H9 (cell line): ENCODE measurements around the gene NRXN3. TPM values are rescaled to one million over a fixed set of nuclear protein-coding genes. Genes with fewer than 3 reads are reported as not detected.

Source experiments
- DNase-seq: peaks from one replicate; pipeline ENCODE4 v3.0.0-alpha.2; 2017
- H2AFZ ChIP-seq: one replicate; pipeline ENCODE4 v1.6.1; 2013; ENCODE audit warnings: mild to moderate bottlenecking, low read length, control low read depth, moderate library complexity
- H2AK5ac ChIP-seq: 2 replicates; pipeline ENCODE4 v1.6.1; 2013; ENCODE audit warnings: low read length, control low read depth, mixed read lengths; ENCODE audit not compliant: insufficient read length
- H2BK120ac ChIP-seq: one replicate; pipeline ENCODE4 v1.6.1; 2013; ENCODE audit warnings: low read depth, mild to moderate bottlenecking, low read length, control low read depth, inconsistent platforms; ENCODE audit not compliant: poor library complexity, severe bottlenecking
- H2BK12ac ChIP-seq: 2 replicates; pipeline ENCODE4 v1.6.1; 2013; ENCODE audit warnings: low read length, control low read depth, mixed read lengths, low read depth; ENCODE audit not compliant: insufficient read length
- H2BK15ac ChIP-seq: 2 replicates; pipeline ENCODE4 v1.6.1; 2013; ENCODE audit warnings: low read depth, low read length, control low read depth
- H2BK20ac ChIP-seq: one replicate; pipeline ENCODE4 v1.6.1; 2013; ENCODE audit warnings: low read depth, mild to moderate bottlenecking, low read length, control low read depth, inconsistent platforms; ENCODE audit not compliant: poor library complexity, severe bottlenecking
- H2BK5ac ChIP-seq: 2 replicates; pipeline ENCODE4 v1.6.1; 2013; ENCODE audit warnings: low read length, control low read depth, mixed read lengths; ENCODE audit not compliant: insufficient read length
- H3K14ac ChIP-seq: 2 replicates; pipeline ENCODE4 v1.6.1; 2013; ENCODE audit warnings: low read length, control low read depth; ENCODE audit not compliant: insufficient read depth
- H3K18ac ChIP-seq: 2 replicates; pipeline ENCODE4 v1.6.1; 2013; ENCODE audit warnings: low read depth, mild to moderate bottlenecking, mixed read lengths, low read length, control low read depth; ENCODE audit not compliant: insufficient read length
- H3K23ac ChIP-seq: 2 replicates; pipeline ENCODE4 v1.6.1; 2013; ENCODE audit warnings: low read length, control low read depth, mixed read lengths, low read depth; ENCODE audit not compliant: insufficient read length
- H3K23me2 ChIP-seq: 2 replicates; pipeline ENCODE4 v1.6.1; 2013; ENCODE audit warnings: low read depth, mild to moderate bottlenecking, mixed read lengths, low read length, control low read depth; ENCODE audit not compliant: insufficient read length, poor library complexity, severe bottlenecking
- H3K27ac ChIP-seq: 2 replicates; pipeline ENCODE4 v1.5.1; 2013; ENCODE audit warnings: low read length, control low read depth, mixed read lengths, low read depth; ENCODE audit not compliant: insufficient read length
- H3K27me3 ChIP-seq: 2 replicates; pipeline ENCODE4 v1.6.1; 2013; ENCODE audit warnings: low read length, control low read depth, inconsistent platforms; ENCODE audit not compliant: insufficient read depth
- H3K4ac ChIP-seq: 2 replicates; pipeline ENCODE4 v1.6.1; 2013; ENCODE audit warnings: low read depth, mild to moderate bottlenecking, control low read depth, inconsistent platforms, low read length, moderate library complexity
- H3K4me1 ChIP-seq: 2 replicates; pipeline ENCODE4 v1.6.1; 2013; ENCODE audit warnings: low read length, control low read depth, inconsistent platforms; ENCODE audit not compliant: insufficient read depth
- H3K4me2 ChIP-seq: 2 replicates; pipeline ENCODE4 v1.6.1; 2013; ENCODE audit warnings: low read length, control low read depth, mixed read lengths; ENCODE audit not compliant: insufficient read length, insufficient read depth
- H3K56ac ChIP-seq: 2 replicates; pipeline ENCODE4 v1.6.1; 2013; ENCODE audit warnings: low read depth, mild to moderate bottlenecking, mixed read lengths, low read length, control low read depth; ENCODE audit not compliant: insufficient read length
- H3K79me1 ChIP-seq: 2 replicates; pipeline ENCODE4 v1.6.1; 2013; ENCODE audit warnings: low read depth, mild to moderate bottlenecking, moderate library complexity, low read length, control low read depth, inconsistent platforms; ENCODE audit not compliant: insufficient read depth, poor library complexity, severe bottlenecking
- H3K79me2 ChIP-seq: 2 replicates; pipeline ENCODE4 v1.6.1; 2013; ENCODE audit warnings: low read length, control low read depth, inconsistent platforms; ENCODE audit not compliant: insufficient read depth
- H3K9ac ChIP-seq: 2 replicates; pipeline ENCODE4 v1.6.1; 2013; ENCODE audit warnings: low read length, control low read depth, mixed read lengths; ENCODE audit not compliant: insufficient read length; ENCODE audit errors: extremely low read depth
- H3K9me3 ChIP-seq: one replicate; pipeline ENCODE4 v1.6.1; 2013; ENCODE audit warnings: low read depth, low read length, inconsistent platforms; ENCODE audit not compliant: control insufficient read depth
- H3T11ph ChIP-seq: one replicate; pipeline ENCODE4 v1.6.1; 2013; ENCODE audit warnings: mild to moderate bottlenecking, low read length, control low read depth, inconsistent platforms
- H4K20me1 ChIP-seq: one replicate; pipeline ENCODE4 v1.6.1; 2013; ENCODE audit not compliant: control insufficient read depth, insufficient read length, insufficient read depth
- H4K5ac ChIP-seq: 2 replicates; pipeline ENCODE4 v1.6.1; 2013; ENCODE audit warnings: low read depth, mild to moderate bottlenecking, mixed read lengths, low read length, control low read depth; ENCODE audit not compliant: insufficient read length
- H4K8ac ChIP-seq: replicated peaks from 2 replicates; pipeline ENCODE4 v1.6.1; 2013; ENCODE audit warnings: low read length, control low read depth, mixed read lengths, low read depth; ENCODE audit not compliant: insufficient read length
- H4K91ac ChIP-seq: 2 replicates; pipeline ENCODE4 v1.6.1; 2013; ENCODE audit warnings: low read depth, mild to moderate bottlenecking, moderate library complexity, mixed read lengths, low read length, control low read depth; ENCODE audit not compliant: insufficient read length
- H3K27ac Mint-ChIP-seq, 3 experiments: 2 replicates in 2 of 3; 3 replicates in 1 of 3; pipeline ENCODE4 v1.8.0; 2020 to 2021; ENCODE audit warnings: mixed read lengths in 3 of 3, mild to moderate bottlenecking in 1 of 3, moderate library complexity in 1 of 3
- H3K27me3 Mint-ChIP-seq: 2 replicates; pipeline ENCODE4 v1.8.0; 2021; ENCODE audit warnings: low read depth, mild to moderate bottlenecking, moderate library complexity, mixed read lengths
- H3K36me3 Mint-ChIP-seq, 3 experiments: 2 replicates in 2 of 3; 3 replicates in 1 of 3; pipeline ENCODE4 v1.8.0; 2020 to 2021; ENCODE audit warnings: low read depth in 3 of 3, mixed read lengths in 3 of 3; ENCODE audit not compliant: insufficient read depth in 1 of 3
- H3K4me1 Mint-ChIP-seq, 2 experiments: 2 replicates each; pipeline ENCODE4 v1.8.0; 2020; ENCODE audit warnings: mixed read lengths in 2 of 2
- H3K4me3 Mint-ChIP-seq, 2 experiments: 2 replicates in 1 of 2; 3 replicates in 1 of 2; pipeline ENCODE4 v1.8.0; 2020 to 2021; ENCODE audit warnings: mild to moderate bottlenecking in 2 of 2, mixed read lengths in 2 of 2, moderate library complexity in 1 of 2
- H3K9me3 Mint-ChIP-seq, 2 experiments: 2 replicates in 1 of 2; 3 replicates in 1 of 2; pipeline ENCODE4 v1.8.0; 2020; ENCODE audit warnings: mild to moderate bottlenecking in 2 of 2, mixed read lengths in 2 of 2, moderate library complexity in 1 of 2
- WGBS: extraction: QIAGEN DNeasy Blood & Tissue Kit; methylation state at CpG from one replicate; pipeline ENCODE4 v1.1.7; 2013; ENCODE audit warnings: missing lambda C conversion rate, low lambda C conversion rate, mixed read lengths; ENCODE audit not compliant: insufficient read length; ENCODE audit errors: extremely low coverage; 5-methylcytosine and 5-hydroxymethylcytosine counted together
- total RNA-seq: library from RNA; stranded (reverse); gene quantifications from 2 replicates; pipeline ENCODE4 v1.2.1, GENCODE V29; 2021
- TF ChIP-seq, protein P1 (sequence below): fragments of 200-600 bp; sonication (generic); conservative IDR thresholded peaks from 3 replicates; pipeline ENCODE4 v1.8.0; 2021; ENCODE audit warnings: antibody characterized with exemption, mild to moderate bottlenecking

NRXN3 gene
- total RNA-seq, 1 experiment from 2014 or later = 1.8 TPM

DNA sequence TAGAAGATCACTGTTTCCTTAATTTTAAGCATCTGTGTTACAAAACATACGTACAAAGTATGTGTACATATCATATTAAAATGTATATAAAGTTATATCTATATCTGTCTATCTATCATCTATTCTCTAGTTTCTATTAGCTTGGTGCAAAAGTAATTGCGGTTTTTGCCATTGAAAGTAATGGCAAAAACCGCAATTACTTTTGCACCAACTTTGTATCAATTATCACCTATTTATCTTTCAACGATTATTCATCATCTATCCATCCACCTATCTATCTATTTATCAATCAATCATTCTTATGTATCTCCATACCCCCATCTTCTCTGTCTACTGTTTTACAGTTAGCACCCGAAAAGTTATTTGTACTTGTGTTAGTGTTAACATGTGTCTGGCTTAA lies 447.6 kb downstream of the NRXN3 start:
- Histone ChIP-seq H3K23ac (no peak overlapping the region), H4K91ac (no peak overlapping the region), H4K8ac (no peak overlapping the region), H3K18ac (no peak overlapping the region), H3K4ac (no peak overlapping the region), H2AFZ (no peak overlapping the region), H2BK5ac (no peak overlapping the region), H2AK5ac (no peak overlapping the region), H4K20me1 (no peaks in the 10 kb centered on the region), H3K4me1 (0 out of 2 replicates have a peak, but pooled peaks cover 2% of the 10 kb centered on the region), H2BK12ac (no peak overlapping the region), H3K79me2 (no peaks in the 10 kb centered on the region), H4K5ac (no peak overlapping the region), H3K4me2 (no peak overlapping the region), H2BK15ac (no peak overlapping the region), H3K14ac (no peak overlapping the region), H3T11ph (no peak overlapping the region), H2BK120ac (no peak overlapping the region), H3K9me3 (no peaks in the 10 kb centered on the region), H3K23me2 (no peaks in the 10 kb centered on the region), H2BK20ac (no peak overlapping the region), H3K56ac (no peak overlapping the region), H3K27me3 (no peaks in the 10 kb centered on the region), H3K9ac (no peak overlapping the region), H3K79me1 (no peaks in the 10 kb centered on the region), H3K27ac (no peak overlapping the region)
- H3K4me3 Mint-ChIP-seq = no peak overlapping the region
- H3K4me1 Mint-ChIP-seq = peaks cover 4 to 5% of the 10 kb centered on the region in 2 experiments; a peak in 2 of 4 replicates
- no peaks in the 10 kb centered on the region for H3K36me3 Mint-ChIP-seq
- H3K27ac Mint-ChIP-seq = no peak overlapping the region
- no peak for DNase-seq
- H3K27me3 Mint-ChIP-seq = no peaks in the 10 kb centered on the region
- H3K9me3 Mint-ChIP-seq = no peaks in the 10 kb centered on the region
- WGBS = 100% methylated on average over 2 of the region's 5 CpGs
- TF ChIP-seq, protein P1, sequence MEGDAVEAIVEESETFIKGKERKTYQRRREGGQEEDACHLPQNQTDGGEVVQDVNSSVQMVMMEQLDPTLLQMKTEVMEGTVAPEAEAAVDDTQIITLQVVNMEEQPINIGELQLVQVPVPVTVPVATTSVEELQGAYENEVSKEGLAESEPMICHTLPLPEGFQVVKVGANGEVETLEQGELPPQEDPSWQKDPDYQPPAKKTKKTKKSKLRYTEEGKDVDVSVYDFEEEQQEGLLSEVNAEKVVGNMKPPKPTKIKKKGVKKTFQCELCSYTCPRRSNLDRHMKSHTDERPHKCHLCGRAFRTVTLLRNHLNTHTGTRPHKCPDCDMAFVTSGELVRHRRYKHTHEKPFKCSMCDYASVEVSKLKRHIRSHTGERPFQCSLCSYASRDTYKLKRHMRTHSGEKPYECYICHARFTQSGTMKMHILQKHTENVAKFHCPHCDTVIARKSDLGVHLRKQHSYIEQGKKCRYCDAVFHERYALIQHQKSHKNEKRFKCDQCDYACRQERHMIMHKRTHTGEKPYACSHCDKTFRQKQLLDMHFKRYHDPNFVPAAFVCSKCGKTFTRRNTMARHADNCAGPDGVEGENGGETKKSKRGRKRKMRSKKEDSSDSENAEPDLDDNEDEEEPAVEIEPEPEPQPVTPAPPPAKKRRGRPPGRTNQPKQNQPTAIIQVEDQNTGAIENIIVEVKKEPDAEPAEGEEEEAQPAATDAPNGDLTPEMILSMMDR = no peak
